HG02588 (cell line): ENCODE measurements around the gene APBB2.

Source experiments
- ATAC-seq: cut with Tn5 transposase; IDR thresholded peaks from one replicate; pipeline ENCODE4 v1.9.1; 2021; ENCODE audit warnings: mild to moderate bottlenecking, moderate library complexity; ENCODE audit not compliant: unreplicated experiment

Gene APBB2

GRCh38 chr4:41216294-41217019 is 2.1 kb upstream of the APBB2 start:
- ATAC-seq = peak; percentile 52

- ATAC-seq = no peak
Measured at GRCh38 chr4:41215969-41216293, 1.6 kb upstream of the APBB2 start.

GRCh38 chr4:41215155-41215554 is 813 bp upstream of the APBB2 start:
- no peak for ATAC-seq

GRCh38 chr4:41214825-41215146 is 444 bp upstream of the APBB2 start:
- no peak for ATAC-seq

GRCh38 chr4:41213625-41214135 is 662 bp downstream of the APBB2 start:
- ATAC-seq = peak; percentile 10

GRCh38 chr4:41212616-41213203 is 1.6 kb downstream of the APBB2 start:
- ATAC-seq = no peak

GRCh38 chr4:41211951-41212615 is 2.3 kb downstream of the APBB2 start:
- no peak for ATAC-seq

GRCh38 chr4:41209901-41210300 is 4.4 kb downstream of the APBB2 start:
- ATAC-seq = no peak

GRCh38 chr4:41209187-41209586 is 5.2 kb downstream of the APBB2 start:
- ATAC-seq = no peak

GRCh38 chr4:41207291-41207831 is 7.0 kb downstream of the APBB2 start:
- no peak for ATAC-seq

GRCh38 chr4:41205854-41206460 is 8.4 kb downstream of the APBB2 start:
- no peak for ATAC-seq

- no peak for ATAC-seq
Measured at GRCh38 chr4:41205130-41205529, 9.2 kb downstream of the APBB2 start.

GRCh38 chr4:41204400-41204978 is 9.9 kb downstream of the APBB2 start:
- no peak for ATAC-seq

GRCh38 chr4:41203841-41204240 is 10.5 kb downstream of the APBB2 start:
- no peak for ATAC-seq

GRCh38 chr4:41202820-41203568 is 11.3 kb downstream of the APBB2 start:
- no peak for ATAC-seq

GRCh38 chr4:41202356-41202755 is 12.0 kb downstream of the APBB2 start:
- ATAC-seq = no peak

- no peak for ATAC-seq
Measured at GRCh38 chr4:41200486-41201017, 13.8 kb downstream of the APBB2 start.

GRCh38 chr4:41199788-41200187 is 14.6 kb downstream of the APBB2 start:
- no peak for ATAC-seq

- ATAC-seq = no peak
Measured at GRCh38 chr4:41197996-41198395, 16.3 kb downstream of the APBB2 start.

- no peak for ATAC-seq
Measured at GRCh38 chr4:41197495-41197894, 16.8 kb downstream of the APBB2 start.
